OCI-LY7 (cell line): ENCODE measurements around the gene ASB12.

Experiments used
- CTCF ChIP-seq: fragments of 200-600 bp; sonication (generic); conservative IDR thresholded peaks from 2 replicates; pipeline ENCODE4 v1.5.1; 2014; ENCODE audit warnings: mild to moderate bottlenecking, antibody characterized with exemption, low read length, moderate library complexity, mixed read lengths
- EZH2phosphoT487 ChIP-seq: fragments of 200-600 bp; sonication (generic); IDR thresholded peaks from 2 replicates; pipeline ENCODE4 v1.6.1; 2018; ENCODE audit warnings: low read depth, borderline replicate concordance, mild to moderate bottlenecking, mixed run types, antibody characterized with exemption, low read length, moderate library complexity, mixed read lengths

- no peak for TF ChIP-seq CTCF
- TF ChIP-seq EZH2phosphoT487: no peak
These were observed 37.7 kb downstream of the ASB12 start for GRCh38 chrX:64192673-64193072.
